GM10847 (cell line): ENCODE data around the gene P3R3URF.

ENCODE experiments used
- POLR2A ChIP-seq: IDR thresholded peaks from 2 replicates; pipeline ENCODE4 v1.6.1; 2011; ENCODE audit not compliant: insufficient read length; ENCODE audit errors: extremely low read depth

The P3R3URF gene

DNA sequence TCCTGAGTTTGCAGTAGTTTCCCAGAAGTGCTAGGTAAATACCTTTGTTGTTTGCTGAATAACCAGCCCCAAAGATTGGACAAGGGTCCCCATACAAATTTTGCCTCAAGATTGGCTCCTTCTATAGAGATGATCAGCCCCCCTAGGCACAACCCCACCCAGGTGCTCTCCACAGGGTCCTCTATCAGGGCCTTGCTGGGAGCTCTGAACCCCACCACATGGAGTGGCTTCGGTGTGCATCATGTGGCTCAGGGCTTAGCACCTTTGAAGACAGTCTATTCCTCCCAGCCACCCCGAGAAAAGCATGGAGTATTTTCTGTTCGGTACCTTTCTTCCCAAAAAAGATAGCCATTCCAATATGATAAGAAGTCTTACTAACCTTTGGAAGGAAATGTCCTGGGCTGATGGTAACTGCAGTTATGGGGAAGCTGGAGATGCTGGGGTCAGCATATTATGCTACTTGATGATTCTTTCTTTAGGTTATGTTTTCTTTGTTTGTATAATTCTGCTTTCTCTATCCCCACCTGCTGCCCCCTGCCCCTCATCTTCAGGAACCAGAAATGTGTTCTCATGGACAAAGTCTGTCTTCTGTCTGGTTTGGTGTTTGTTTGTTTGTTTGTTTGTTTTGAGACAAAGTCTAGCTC, 6.4 kb downstream of the P3R3URF start:
- no peak for TF ChIP-seq POLR2A

- no peak for TF ChIP-seq POLR2A
These were observed 7.8 kb downstream of the P3R3URF start for GRCh38 chr1:46168477-46168876.

GRCh38 chr1:46166521-46167462, 9.5 kb downstream of the P3R3URF start:
- TF ChIP-seq POLR2A: no peak

GRCh38 chr1:46160212-46160611, 16.1 kb downstream of the P3R3URF start:
- no peak for TF ChIP-seq POLR2A

GRCh38 chr1:46159516-46159915, 16.8 kb downstream of the P3R3URF start:
- no peak for TF ChIP-seq POLR2A

GRCh38 chr1:46158312-46159281, 17.7 kb downstream of the P3R3URF start:
- no peak for TF ChIP-seq POLR2A

DNA sequence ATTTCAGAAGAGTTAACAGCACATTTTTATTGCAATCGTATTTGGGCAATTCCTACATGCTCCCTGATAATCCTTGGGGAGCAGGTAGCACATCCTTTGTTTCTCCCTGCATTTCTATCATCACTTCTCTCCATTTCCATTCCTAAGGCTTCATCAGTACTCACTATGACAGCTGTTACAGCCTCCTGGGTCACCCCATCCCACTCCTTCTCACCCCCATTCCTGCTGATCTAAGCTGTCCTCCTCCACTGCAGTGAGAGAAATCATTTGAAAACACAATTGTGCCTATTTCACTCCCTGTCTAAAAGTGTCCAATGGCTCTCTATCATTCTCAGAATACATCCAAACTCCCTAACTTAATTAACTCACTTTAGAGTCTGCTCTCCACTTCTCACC, 18.4 kb downstream of the P3R3URF start:
- no peak for TF ChIP-seq POLR2A

DNA sequence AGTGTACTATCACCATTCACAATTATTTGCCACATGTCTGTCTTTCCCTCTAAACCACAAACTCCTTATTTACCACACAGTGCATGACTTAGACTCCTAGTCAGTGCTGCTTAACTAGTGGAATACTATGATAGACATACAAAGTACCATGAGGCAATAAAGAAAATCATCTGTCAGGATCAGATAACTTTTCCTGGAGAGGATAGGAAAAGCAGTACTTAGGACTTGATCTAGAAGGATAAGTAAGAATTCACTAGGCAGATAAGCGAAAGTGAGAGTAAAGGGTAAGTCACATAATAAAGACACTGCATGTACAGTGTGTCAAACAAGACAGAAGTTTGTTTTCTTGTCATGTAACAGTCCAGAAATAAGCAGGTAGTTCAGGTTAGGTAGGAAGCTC, 22.6 kb downstream of the P3R3URF start:
- TF ChIP-seq POLR2A: no peak

GRCh38 chr1:46153228-46153627, 23.1 kb downstream of the P3R3URF start:
- TF ChIP-seq POLR2A: no peak

DNA sequence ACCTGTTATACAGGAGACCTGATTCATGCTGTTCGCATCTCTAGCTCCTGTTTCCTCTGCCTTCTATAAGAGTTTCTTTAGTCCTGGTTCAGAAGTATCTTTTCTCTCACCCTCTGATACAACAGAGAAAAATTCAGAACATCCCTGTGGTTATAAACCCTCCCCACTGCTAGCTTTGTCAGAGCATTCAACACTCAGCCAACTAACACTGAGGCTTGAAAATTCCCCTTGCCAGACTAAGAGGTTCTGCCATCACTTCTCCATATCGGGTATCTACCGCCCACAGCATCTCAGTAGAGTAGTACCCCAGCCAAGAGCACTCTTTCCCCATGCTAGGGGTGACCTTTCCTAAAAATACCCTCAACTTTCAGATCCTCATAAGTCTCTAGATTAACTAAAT, 24.3 kb downstream of the P3R3URF start:
- no peak for TF ChIP-seq POLR2A

- TF ChIP-seq POLR2A: no peak
These were observed 26.2 kb downstream of the P3R3URF start for GRCh38 chr1:46150085-46150484.

DNA sequence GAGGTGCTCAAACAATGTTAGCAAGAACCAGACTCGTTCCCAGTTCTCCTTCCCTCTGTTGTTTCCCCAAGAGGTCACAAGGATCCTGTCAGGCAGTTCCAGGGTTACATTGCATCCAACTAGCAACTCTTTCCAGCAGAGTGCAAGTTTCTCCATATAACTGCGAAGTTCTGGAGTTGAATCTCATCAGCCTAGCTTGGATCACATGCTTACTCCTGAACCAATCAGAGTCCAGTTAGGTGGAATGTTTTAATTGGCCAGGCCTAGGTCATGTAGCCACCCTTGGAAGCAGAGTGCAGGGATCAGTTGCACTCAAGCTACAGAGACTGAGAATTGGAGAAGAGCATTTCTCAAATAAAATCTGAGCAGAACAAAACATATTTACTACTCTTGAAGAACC, 28.0 kb downstream of the P3R3URF start:
- no peak for TF ChIP-seq POLR2A

- no peak for TF ChIP-seq POLR2A
These were observed 38.4 kb downstream of the P3R3URF start for GRCh38 chr1:46137916-46138315.

DNA sequence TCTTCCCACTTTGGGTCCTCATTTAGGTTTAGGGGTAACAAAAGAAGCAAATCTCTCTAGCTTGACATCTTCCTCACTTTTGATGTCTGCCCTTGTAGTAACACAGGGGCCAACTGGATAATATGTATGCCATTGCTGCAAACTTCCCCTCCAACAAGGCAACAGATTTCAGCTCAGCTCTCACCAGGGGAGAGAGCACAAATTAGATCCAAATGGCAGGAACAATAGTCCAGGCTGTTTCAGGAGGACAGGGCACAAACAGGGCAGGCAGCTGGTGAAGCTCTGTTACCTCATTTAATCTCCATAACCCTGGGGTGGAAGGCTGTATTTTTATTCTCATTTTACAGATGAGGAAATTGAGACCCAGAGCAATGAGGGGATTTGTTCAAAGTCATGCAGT, 39.6 kb downstream of the P3R3URF start:
- no peak for TF ChIP-seq POLR2A

DNA sequence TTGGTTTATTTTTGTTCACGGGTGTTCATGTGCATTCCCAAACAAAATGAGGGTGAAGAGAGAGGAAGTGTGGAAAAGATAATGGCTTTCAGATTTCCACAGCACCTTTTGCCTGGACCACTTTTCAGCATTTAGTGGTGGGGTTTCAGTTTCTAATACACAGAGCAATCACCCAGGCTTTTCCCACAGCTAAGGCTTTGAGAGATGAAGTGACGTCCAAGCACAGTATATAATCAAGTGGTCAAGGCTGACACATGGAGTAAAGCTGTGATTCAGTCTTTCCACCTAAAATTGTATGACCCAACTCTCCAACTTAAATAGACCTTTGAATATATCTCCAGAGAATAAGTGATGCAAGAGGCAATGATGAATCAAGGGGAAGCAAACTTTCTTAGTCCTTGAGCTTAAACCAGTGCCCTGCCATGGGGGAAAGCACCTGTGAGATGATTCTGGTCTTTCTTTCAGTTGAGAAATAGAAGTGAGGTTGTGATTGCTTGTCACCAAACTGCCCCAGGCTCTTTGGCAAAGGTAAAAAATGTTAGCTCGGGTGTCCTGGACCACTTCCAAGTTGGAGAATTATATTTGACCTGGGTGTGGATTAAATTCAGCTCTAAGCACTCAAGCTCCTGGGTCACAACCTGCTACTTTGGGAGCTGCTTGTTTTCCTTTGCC, 41.5 kb downstream of the P3R3URF start:
- no peak for TF ChIP-seq POLR2A
